SKM-1 treated with dmso at 0.1 percent for 144 hours (cell line): ENCODE data around the gene ZXDC.

Source experiments
- DNase-seq: peaks from one replicate; lab custom pipeline; 2025; ENCODE audit not compliant: unreplicated experiment; lab: John Stamatoyannopoulos, UW

ZXDC gene

DNA sequence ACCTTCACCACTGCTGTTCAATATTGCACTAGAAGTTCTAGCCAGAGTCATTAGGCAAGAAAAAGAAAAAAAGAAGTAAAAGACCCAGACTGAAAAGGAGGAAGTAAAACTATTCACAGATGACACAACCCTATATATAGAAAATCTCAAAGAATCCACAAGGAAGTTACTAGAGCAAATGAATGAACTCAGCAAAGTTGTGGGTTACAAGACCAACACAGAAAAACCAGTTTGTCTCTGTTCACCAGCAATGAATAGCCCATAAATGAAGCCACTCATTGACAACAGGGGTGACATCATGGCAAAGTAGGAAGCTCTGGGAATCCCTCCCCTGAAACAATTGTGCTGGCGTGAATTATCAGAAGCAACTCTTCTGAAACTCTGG, 76.3 kb downstream of the ZXDC start:
- peak; percentile 86 for DNase-seq

DNA sequence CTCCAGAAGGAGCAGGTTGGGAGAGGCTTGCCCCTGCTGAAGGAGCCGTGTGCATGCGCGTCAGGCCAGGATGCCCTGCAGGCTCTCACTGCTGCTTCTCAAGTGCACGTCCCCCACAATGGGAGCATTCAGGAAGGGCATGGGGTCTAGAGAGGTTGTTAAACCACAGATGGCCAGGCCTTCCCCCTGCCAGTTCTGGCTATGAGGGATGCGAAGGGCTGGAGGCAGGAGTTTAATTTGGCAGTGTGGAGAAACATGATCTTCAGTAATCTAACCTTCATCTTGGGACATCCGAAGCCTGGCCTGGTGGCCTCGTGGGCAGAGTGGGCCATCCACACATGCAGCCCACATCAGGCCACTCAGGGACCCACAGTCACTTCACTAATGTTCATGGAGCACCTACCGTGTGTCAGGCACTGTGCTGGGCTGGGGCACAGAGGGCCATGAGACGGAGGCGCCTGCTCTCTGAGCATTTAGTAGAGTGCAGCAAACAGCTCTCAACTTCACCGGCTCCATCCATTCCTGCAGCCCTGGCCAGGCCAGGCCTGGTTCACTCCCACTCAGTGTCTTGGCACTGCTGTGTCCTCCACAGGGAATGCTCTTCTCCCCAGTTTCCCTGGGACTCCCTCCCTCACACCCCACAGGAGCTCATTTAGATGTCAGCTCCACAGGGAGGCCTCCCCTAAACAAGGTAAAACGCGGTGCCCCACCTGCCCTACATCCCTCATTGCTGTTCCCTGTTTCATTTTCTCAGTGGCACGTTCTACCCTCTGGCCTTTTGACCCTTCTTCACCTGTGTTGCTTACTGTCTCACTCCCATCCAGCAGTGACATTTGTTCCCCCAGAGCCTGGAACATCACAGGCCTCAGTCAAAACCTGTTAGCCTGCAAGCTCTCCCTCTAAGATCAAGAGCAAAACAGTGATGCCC, 77.0 kb downstream of the ZXDC start:
- no peak for DNase-seq

DNA sequence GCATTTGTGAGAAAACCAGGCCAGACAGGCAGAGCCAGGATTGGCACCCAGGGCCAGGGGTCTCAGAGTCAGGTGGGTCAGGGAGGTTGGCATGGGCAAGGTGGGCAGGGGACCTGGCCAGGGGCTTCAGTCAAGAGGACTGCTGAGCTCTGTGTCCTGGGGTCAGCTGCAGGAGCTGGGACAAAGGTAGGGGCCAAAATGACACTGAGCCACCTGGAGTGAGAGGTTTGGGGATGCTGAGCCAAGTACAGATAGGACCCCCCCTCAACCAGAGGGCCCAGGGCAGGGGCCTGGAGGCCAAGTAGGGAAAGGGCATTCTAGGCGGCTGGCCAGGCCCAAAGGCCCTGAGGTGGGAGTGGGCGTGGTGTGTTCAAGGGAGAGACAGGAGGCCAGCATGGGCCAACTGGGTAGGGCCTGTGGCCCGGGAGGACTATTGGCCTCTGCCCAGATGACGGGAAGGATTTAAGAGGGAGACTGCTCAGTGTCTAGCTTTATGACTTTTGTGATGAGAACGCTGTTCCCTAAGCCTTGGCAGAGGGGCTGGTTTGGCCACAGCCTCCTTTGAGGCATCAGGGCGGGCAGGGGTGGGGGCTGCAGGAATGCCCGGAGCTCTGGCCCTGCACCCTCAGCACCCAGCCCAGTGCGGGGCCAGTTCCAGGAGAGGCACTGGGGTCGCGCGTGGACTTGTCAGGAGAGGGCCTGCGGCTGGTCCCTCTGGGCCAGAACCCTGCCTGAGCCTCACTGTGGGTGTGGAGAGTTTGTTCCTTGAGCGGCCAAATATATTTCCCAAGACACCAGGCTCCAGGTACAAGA, 77.9 kb downstream of the ZXDC start:
- DNase-seq, result no peak

DNA sequence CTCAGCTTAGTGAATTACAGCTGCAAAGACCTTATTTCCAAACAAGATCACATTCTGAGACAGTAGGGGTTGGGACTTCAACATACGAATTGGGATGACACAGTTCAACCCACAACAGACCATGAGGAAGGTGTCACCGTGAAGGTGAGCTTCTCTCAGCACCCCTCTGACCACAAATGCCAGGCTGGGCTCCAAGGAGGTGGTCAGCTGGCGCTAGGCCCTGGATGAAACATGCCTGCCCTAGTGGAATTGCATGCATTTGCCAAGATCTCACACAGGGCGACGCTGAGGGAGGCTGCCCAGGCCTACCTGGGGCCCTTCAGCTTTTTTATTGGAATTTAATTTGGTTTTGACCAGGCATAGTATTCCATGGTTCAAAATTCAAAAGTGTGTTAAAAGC, 79.2 kb downstream of the ZXDC start:
- DNase-seq, result no peak

- DNase-seq, result no peak
Measured at GRCh38 chr3:126395846-126396513, 79.7 kb downstream of the ZXDC start.

- DNase-seq, result no peak
Measured at GRCh38 chr3:126394977-126395321, 80.7 kb downstream of the ZXDC start.

DNA sequence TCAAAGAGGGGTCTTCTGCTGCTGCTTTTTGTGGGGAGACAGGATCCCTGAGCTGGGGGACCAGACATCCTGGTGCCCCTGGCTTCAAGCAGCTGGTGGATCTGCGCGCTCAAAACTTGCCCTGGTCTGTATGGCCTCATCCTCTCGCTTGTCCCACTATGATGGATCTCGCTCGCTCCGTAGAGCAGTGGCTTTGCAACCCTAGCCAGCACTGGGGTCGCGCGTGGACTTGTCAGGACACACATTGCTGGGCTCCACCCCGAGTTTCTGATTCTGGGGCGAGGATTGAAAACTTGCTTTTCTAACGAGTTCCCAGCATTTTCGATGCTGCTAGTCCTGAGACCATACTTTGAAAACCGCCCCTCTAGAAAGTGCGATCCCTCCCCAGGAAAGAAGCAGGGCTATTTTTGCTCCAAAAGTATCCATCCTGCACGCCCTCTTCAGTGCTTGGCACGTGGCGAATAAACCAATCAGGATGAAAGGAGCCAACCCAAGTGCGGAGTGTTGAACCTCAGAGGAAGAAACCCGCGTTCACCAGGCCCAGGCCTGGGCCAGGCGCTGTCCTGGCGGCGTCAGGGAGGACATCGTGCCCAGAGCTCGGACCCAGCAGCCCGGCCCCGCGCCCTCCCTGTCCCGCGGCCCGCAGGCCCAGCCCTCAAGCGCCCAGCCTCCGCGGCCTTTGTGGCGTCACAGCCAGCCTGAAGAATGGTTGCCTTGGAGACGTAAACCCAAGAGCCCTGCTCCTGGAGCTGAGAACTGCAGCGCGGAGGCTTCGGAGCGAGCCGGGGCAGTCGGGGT, 81.3 kb downstream of the ZXDC start, which contains the start of gene CFAP100:
TSS of gene CFAP100 (plus strand) at position 731 of the 798 bp plus-strand sequence. CDS start 1,092 bp downstream, outside the sequence.
- DNase-seq, result no peak

- no peak for DNase-seq
Measured at GRCh38 chr3:126393563-126393962, 82.1 kb downstream of the ZXDC start.

DNA sequence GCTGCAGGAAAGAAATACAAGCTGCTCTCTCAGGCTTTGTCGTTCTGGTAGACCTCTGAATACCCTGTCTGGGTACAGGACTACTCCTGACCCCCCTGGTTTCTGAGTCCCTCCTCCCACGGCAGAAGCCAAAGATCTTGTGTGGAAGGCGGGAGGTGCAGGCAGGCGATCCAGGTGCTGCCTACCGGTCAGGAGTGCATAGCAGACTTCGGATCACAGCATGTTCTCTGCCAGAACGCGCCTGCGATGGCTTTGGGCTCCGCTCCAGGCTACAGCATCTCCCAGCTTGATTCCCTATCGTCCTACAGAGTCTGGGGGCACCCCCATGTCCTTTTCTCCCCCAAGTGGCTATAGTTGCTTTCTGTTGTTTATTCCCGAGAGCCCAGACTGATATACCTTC, 83.4 kb downstream of the ZXDC start:
- DNase-seq, result no peak

DNA sequence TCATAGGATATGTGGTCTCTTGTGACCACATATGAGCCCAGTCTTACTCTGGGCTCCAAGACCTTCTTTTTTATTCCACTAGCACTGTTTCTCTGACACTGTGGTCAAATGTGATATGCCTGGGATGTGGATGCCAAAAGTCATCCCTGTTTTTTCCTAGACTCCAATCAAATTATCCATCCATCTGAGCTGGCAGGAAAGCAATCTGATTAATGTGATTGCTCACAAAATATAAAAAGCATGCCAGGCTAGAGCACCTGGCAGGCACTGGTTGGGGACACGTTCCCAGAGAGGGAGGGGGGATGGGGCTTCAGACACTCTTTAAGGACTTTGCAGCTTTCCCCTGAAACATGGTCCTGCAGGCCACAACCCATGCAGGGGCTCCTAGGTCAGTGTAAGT, 84.1 kb downstream of the ZXDC start:
- no peak for DNase-seq

DNA sequence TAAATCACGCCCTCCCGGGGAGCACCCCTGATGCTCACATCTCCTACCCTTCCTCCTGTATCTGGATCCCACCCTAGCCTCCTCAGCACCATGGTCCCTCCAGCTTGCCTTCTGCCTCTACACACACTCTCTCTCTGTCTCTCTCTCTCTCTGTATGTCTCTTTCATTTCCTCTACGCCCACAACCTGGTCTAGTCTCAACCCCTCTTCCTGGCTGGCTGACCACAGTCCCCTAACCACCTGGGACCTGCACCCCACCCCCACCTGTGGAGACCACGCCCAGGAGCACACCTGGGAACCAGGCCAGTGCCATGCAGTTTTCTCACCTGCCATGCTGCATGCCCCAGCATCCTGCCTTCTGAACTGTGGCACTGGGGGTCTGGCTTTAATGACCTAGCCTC, 84.9 kb downstream of the ZXDC start:
- DNase-seq, result no peak

- no peak for DNase-seq
Measured at GRCh38 chr3:126390201-126390600, 85.5 kb downstream of the ZXDC start.

GRCh38 chr3:126389794-126390146, 85.9 kb downstream of the ZXDC start:
- no peak for DNase-seq

- peak; percentile 94 for DNase-seq
Measured at GRCh38 chr3:126389112-126389793, 86.4 kb downstream of the ZXDC start.
